ENCODE data around the gene SNED1. TPM values are rescaled to one million over a fixed set of nuclear protein-coding genes. Genes with fewer than 3 reads are reported as not detected.

Gene SNED1
- total RNA-seq, 1 donor = 8.2 TPM

- Histone ChIP-seq H3K9me3 (ENCODE audit: low read depth, low read length) (no peaks in the 10 kb centered on the region), H3K27me3 (ENCODE audit: insufficient read depth, low read length) (no peaks in the 10 kb centered on the region), H3K4me3 (ENCODE audit: low read length) (no peak overlapping the region), H3K4me1 (ENCODE audit: insufficient read depth, low read length) (peaks cover 18% of the 10 kb centered on the region)
Observed at GRCh38 chr2:241011296-241011600, 12.8 kb downstream of the SNED1 start.

DNA sequence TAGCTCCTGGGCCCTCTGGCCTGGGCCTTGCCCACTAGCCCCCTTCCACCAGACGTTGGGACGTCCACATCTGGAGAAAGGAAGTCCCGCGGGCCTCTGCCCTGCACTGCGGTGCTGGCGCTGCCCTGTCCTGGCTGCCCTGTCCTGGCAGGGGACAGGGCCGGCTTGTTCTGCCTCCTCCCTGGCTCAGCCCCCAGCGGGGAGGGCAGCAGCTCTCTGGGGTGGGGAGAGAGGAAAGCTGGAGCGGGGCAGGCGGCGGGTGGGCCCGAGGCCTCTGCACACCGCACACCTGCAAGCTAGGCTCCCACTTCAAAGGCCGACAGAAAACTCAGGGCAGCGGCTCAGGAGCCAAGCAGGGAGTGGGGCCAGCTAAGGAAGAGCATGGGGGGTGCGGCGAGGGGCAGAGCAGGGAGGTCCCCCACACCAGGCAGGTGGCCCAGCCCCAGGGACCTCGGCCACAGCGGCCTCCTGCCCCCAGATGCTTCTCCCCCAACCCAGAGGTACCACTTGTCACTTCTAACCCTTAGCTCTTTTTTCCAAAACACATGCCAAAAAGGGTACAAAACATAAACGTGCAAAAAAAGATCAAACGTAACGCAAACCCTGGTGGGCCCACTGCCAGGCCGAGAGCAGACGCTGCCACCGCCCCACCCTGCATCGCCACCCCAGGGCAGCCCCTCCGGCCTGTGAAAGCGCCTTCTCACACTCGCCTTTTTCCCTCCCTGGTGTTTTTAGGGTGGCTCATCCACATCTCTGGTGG lies 13.5 kb downstream of the SNED1 start:
- Histone ChIP-seq H3K4me1 (ENCODE audit: insufficient read depth, low read length) (peaks cover 18% of the 10 kb centered on the region), H3K9me3 (ENCODE audit: low read depth, low read length) (no peaks in the 10 kb centered on the region), H3K4me3 (ENCODE audit: low read length) (no peak overlapping the region), H3K27me3 (ENCODE audit: insufficient read depth, low read length) (no peaks in the 10 kb centered on the region)

DNA sequence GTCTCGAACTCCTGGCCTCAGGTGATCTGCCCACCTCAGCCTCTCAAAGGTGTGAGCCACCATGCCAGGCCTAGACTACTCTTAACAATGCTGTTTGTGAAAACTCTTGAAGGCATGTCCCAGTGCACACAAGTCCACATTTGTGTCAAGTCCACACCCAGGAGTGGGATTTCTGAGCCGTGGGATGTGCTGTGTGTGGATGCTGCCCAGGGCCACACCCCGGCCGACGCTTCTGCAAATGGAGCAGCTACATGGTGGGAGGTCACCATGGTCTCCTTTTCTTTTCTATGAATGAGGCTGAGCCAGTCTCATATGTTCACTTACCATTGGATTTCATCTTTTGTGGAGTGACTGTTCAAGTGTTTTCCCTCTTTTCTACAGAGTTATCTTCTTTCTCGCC lies 15.8 kb downstream of the SNED1 start:
- H3K27me3 ChIP-seq (ENCODE audit: insufficient read depth, low read length) = no peaks in the 10 kb centered on the region
- no peak overlapping the region for H3K4me3 ChIP-seq (ENCODE audit: low read length)
- peaks cover 15% of the 10 kb centered on the region for H3K4me1 ChIP-seq (ENCODE audit: insufficient read depth, low read length)
- no peaks in the 10 kb centered on the region for H3K9me3 ChIP-seq (ENCODE audit: low read depth, low read length)

DNA sequence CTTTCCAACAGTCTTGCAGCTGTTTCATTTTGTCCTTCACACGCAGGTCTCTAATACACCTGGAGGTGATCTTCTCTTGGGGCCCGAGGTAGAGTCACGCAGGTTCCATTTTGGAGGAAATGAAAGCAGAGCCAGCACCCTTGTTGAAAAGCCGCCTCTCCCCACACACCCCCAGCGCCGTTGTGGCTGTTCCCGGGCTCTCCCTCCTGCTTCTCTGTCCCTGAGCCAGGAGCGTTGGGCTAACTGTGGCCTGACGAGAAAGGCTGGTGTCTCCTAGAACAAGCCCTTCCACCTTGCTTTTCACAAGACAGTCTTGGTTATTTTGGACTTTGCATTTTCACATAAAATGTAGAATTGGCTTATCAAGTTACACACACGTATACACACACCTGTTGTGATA lies 16.3 kb downstream of the SNED1 start:
- no peaks in the 10 kb centered on the region for H3K27me3 ChIP-seq (ENCODE audit: insufficient read depth, low read length)
- no peak overlapping the region for H3K4me3 ChIP-seq (ENCODE audit: low read length)
- H3K4me1 ChIP-seq (ENCODE audit: insufficient read depth, low read length) = peaks cover 9% of the 10 kb centered on the region
- no peaks in the 10 kb centered on the region for H3K9me3 ChIP-seq (ENCODE audit: low read depth, low read length)

GRCh38 chr2:241015439-241015838 lies 17.0 kb downstream of the SNED1 start:
- Histone ChIP-seq H3K4me1 (ENCODE audit: insufficient read depth, low read length) (peaks cover 4% of the 10 kb centered on the region), H3K4me3 (ENCODE audit: low read length) (no peak overlapping the region), H3K27me3 (ENCODE audit: insufficient read depth, low read length) (no peaks in the 10 kb centered on the region), H3K9me3 (ENCODE audit: low read depth, low read length) (no peaks in the 10 kb centered on the region)

- Histone ChIP-seq H3K9me3 (ENCODE audit: low read depth, low read length) (no peaks in the 10 kb centered on the region), H3K4me1 (ENCODE audit: insufficient read depth, low read length) (no peaks in the 10 kb centered on the region), H3K4me3 (ENCODE audit: low read length) (no peak overlapping the region), H3K27me3 (ENCODE audit: insufficient read depth, low read length) (no peaks in the 10 kb centered on the region)
Observed at GRCh38 chr2:241017228-241017940, 19.0 kb downstream of the SNED1 start.

DNA sequence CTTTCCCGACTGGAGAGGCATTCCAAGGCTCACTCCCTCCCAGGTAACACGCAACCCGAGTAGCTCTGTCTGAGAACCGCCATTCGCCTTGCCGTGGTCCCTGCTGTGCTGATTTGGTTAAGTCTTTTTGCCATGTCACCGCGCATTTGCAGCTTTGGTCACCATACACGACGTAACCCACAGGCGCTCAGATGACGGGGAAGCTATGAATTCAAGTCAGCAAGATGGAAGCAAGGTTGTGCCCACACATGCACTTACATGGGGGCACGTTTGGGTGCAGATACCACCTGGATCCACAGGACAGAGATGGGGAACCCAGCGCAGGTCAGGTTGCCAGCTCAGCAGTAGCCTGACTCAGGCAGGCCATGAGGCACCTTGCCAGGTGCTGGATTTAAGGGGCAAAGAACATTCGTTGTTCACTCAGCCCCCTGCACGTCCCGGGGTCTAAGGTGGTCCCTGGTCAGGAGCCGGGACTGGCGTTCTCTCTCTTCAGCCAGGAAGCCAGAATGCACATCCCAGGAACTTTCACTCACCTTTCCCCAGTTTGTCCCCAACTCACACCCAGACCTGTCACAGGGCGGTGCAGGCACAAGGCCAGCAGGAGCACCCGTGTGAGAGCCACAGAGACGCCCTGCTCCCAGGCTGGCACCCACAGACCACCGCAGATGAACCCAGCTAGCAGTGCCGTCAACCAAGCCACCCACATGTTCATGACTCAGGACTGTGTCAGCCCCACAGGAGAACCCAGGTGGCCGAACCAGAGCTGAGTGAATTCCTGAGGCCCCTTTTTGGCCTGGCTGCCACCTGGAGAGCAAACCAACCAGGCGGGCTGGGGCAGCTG lies 19.9 kb downstream of the SNED1 start:
- no peaks in the 10 kb centered on the region for H3K27me3 ChIP-seq (ENCODE audit: insufficient read depth, low read length)
- no peak overlapping the region for H3K4me3 ChIP-seq (ENCODE audit: low read length)
- no peaks in the 10 kb centered on the region for H3K4me1 ChIP-seq (ENCODE audit: insufficient read depth, low read length)
- no peaks in the 10 kb centered on the region for H3K9me3 ChIP-seq (ENCODE audit: low read depth, low read length)

- H3K9me3 ChIP-seq (ENCODE audit: low read depth, low read length) = no peaks in the 10 kb centered on the region
- no peaks in the 10 kb centered on the region for H3K4me1 ChIP-seq (ENCODE audit: insufficient read depth, low read length)
- no peaks in the 10 kb centered on the region for H3K27me3 ChIP-seq (ENCODE audit: insufficient read depth, low read length)
Observed at GRCh38 chr2:241019441-241020139, 21.2 kb downstream of the SNED1 start.

DNA sequence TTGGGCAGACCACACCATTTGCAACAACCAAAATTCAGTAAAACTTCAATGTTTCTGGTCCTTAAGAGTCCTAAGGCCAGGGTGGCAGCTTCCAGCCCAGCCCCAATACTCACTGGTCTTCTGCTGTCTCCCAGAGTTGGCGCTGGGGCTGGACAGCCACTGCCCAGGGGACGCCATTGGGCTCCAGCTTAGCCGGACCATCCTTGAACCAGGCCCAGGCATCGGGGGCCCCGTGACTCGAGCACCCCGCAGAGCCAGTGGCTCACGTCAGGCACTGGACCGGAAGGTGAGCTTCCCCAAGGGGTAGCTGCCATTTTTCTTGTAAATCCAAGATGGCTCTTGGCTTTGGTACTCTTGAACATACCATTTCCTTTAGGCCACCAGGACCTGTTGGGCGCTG lies 21.8 kb downstream of the SNED1 start:
- Histone ChIP-seq H3K4me3 (ENCODE audit: low read length) (no peak overlapping the region), H3K4me1 (ENCODE audit: insufficient read depth, low read length) (no peaks in the 10 kb centered on the region), H3K9me3 (ENCODE audit: low read depth, low read length) (peaks cover 2% of the 10 kb centered on the region), H3K27me3 (ENCODE audit: insufficient read depth, low read length) (no peaks in the 10 kb centered on the region)

More at GRCh38 chr2:241019441-241020139, 21.2 kb downstream of the SNED1 start:
- H3K4me3 ChIP-seq (ENCODE audit: low read length) = no peak overlapping the region

DNA sequence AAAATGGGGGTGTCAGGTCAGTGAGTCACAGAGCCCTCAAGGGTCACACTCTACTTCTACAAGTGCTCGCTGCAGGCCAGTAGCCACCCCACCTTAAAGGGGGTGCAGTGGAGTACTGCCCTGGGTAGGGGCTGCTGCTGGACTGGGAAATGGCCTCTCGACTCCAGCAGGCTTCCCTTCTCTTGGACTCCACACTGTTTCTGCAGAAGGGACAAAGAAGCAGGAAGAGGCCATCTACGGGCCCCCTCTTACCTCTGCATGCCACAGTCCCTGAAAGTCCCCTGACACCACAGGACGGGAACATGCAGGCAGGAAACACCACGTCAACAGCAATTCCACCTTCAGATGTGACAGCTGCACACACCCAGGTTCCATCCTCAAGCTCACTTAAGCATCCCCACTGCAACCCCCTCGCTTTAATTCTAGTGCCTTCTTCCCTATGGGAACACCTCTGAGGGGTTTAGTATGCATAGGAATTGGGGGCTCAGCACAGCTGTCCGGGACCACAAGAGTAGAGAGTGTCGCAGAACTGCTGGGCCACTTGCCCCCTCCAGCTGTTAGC lies 22.3 kb downstream of the SNED1 start:
- no peaks in the 10 kb centered on the region for H3K4me1 ChIP-seq (ENCODE audit: insufficient read depth, low read length)
- no peak overlapping the region for H3K4me3 ChIP-seq (ENCODE audit: low read length)
- peaks cover 8% of the 10 kb centered on the region for H3K9me3 ChIP-seq (ENCODE audit: low read depth, low read length)
- H3K27me3 ChIP-seq (ENCODE audit: insufficient read depth, low read length) = no peaks in the 10 kb centered on the region

GRCh38 chr2:241025639-241026038 lies 27.2 kb downstream of the SNED1 start:
- Histone ChIP-seq H3K4me3 (ENCODE audit: low read length) (no peak overlapping the region), H3K4me1 (ENCODE audit: insufficient read depth, low read length) (no peaks in the 10 kb centered on the region), H3K9me3 (ENCODE audit: low read depth, low read length) (peaks cover 17% of the 10 kb centered on the region), H3K27me3 (ENCODE audit: insufficient read depth, low read length) (no peaks in the 10 kb centered on the region)

- no peaks in the 10 kb centered on the region for H3K27me3 ChIP-seq (ENCODE audit: insufficient read depth, low read length)
- no peak overlapping the region for H3K4me3 ChIP-seq (ENCODE audit: low read length)
- peaks cover 17% of the 10 kb centered on the region for H3K9me3 ChIP-seq (ENCODE audit: low read depth, low read length)
- H3K4me1 ChIP-seq (ENCODE audit: insufficient read depth, low read length) = no peaks in the 10 kb centered on the region
Observed at GRCh38 chr2:241029599-241030332, 31.3 kb downstream of the SNED1 start.

DNA sequence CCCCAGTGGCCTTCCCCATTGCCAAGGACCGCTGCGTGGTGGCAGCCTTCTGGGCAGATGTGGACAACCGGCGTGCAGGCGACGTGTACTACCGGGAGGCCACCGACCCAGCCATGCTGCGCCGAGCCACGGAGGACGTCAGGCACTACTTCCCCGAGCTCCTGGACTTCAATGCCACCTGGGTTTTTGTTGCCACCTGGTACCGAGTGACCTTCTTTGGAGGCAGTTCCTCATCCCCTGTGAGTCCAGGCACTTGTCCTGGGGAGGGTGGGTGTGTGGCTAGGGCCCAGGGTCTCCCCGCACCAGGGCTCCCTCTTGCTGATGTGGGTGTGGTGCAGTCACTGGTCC lies 31.9 kb downstream of the SNED1 start:
- Histone ChIP-seq H3K27me3 (ENCODE audit: insufficient read depth, low read length) (no peaks in the 10 kb centered on the region), H3K4me1 (ENCODE audit: insufficient read depth, low read length) (no peaks in the 10 kb centered on the region), H3K9me3 (ENCODE audit: low read depth, low read length) (peaks cover 14% of the 10 kb centered on the region), H3K4me3 (ENCODE audit: low read length) (no peak overlapping the region)

DNA sequence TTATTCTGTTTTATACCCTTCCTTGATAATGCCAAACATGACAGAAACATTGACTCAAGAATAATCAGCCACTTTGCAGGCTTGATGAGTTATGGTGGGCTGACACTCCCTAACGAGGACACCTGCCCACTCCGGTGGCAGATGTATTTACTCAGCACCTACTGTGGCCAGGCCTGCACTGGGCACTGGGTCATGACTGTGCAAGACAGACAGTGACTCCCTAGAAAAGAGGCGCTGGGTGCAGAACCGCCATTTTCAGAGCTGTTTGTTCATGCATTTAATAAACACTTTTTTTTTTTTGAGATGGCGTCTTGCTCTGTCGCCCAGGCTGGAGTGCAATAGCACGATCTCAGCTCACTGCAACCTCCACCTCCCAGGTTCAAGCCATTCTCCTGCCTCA lies 32.5 kb downstream of the SNED1 start:
- H3K9me3 ChIP-seq (ENCODE audit: low read depth, low read length) = peaks cover 8% of the 10 kb centered on the region
- H3K4me3 ChIP-seq (ENCODE audit: low read length) = no peak overlapping the region
- no peaks in the 10 kb centered on the region for H3K27me3 ChIP-seq (ENCODE audit: insufficient read depth, low read length)
- H3K4me1 ChIP-seq (ENCODE audit: insufficient read depth, low read length) = no peaks in the 10 kb centered on the region

Measured in mononuclear cell (primary cell).